GM18526 (cell line): ENCODE results near the gene SLC1A4.

Experiments
- POLR2A ChIP-seq: IDR thresholded peaks from 3 replicates; pipeline ENCODE4 v1.6.1; 2011; ENCODE audit not compliant: insufficient read length; ENCODE audit errors: extremely low read depth

Gene SLC1A4

DNA sequence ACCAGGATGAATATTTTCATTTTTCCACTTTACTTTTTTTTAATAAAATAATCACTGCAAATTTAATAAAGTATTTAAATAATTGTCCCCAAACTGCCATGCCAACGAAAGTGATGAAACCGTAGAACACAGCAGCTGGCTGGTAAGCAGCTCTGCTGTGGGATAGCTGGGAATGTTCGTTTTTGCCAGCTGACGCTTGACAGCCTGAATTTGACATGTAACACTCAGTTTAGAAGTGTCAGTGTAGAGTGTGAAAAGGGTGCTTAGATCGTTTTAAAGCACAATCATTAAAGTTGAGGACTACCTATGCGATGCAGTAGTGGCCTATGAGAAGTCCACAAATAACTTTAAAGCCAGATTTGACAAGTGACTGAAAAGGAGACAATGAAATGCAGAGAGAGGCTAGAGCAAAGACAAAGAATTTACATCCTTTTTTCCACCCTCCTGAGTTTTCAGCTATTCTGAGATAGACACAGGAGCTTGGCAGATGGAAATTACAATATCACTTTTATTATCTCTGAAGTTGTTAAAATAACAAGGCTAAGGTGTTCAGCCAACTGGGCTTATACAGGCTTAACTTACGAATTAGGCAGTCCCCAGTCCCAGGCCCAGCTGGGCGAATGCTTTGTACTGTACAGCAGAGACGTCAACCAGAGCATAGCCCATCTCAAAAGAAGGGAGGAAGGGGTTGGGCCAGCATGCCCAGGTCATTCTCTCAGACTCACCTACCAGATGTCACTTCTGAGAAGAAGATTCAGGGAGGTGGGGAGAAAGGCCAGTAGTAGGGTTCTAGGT, 31.9 kb upstream of the SLC1A4 start:
- TF ChIP-seq POLR2A, result no peak

DNA sequence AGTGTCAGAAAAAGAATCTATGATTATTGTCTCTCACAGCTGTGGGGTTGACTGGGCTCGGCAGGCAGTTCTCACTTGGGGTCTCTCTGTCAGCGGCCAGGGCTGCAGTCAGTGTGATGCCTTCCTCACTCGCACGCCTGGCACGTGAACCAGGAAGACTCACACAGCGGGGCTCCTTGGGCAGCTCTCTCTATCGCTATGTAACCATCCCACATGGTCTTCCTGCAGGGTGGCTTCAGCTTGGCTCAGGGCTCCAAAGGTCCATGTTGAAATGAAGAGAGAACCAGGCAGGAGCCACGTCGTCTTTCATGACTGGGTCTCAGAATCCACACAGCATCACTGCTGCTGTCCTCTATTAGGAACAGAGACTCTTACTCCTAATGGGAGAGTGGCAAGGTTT, 30.6 kb upstream of the SLC1A4 start:
- no peak for TF ChIP-seq POLR2A

DNA sequence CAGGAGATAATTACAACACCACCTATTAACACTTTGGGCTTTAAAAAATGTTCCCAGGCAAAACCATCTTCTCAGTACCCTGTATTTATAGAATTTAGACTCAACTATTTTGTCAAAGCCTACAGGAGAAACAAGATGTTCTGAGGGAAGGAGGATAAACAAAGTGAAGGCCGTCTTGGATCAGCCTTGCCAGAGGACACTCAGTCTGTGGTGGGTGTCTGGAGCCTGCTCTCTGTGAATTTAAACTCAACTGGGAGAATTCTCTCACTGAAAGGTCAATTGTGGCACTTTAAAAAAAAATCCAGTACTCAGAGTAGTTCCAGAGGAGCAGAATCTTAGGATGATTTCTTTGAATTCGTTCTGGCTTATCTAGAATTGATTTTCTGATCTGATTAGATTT, 28.4 kb upstream of the SLC1A4 start:
- TF ChIP-seq POLR2A, result no peak

DNA sequence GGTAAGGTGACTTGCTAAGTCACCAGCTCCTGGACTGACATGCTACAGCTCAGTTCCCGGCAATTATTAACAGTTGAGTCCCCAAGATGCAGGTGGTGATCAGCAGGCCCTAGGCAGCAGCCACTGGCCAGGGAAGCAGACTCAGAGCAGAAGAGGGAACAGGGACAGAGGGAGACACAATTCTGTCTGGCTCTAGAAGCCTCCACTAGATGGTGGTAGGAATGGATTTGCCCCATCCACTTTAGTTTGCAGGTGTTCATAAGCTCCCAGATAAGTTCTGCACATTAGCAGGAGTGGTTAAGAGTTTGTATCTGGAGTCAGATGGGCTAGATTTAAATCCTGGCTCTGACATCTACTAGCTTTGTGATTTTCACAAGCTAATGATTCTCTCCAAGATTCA, 25.5 kb upstream of the SLC1A4 start:
- no peak for TF ChIP-seq POLR2A

DNA sequence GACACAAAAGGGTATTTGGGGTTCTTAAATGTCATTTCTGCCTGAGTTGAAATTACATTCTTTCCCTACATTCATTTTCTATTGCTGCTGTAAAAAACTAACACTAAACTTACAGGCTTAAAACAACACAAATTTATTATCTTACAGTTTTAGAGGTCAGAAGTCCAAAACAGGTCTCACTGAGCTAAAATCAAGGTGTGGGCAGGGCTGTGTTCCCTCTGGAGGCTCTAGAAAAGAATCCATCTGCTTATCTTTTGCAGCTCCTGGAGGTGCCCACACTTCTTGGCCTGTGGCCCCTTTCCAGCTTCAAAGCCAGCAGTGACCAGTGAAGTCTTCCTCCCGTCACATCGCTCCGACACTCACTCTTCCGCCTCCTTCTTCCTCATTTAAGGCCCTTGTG, 23.2 kb upstream of the SLC1A4 start:
- no peak for TF ChIP-seq POLR2A

DNA sequence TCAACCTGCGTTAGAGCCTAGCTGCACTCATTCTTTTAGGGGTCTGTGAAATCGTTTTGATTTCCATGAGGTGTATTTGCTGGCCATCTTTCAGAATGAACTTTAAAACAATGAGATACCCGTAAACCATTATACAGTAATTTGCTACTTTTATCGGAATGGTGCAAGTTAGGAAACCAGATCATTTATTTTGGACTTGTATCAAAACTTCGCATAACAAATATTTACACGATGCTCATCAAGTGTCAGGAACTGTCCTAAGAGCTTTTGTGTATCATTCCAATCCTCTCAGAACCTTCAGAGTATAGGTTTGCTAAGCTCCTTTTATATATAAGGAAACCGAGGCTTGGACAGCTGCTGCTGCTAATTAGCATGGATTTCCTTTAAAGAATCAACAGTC, 22.4 kb upstream of the SLC1A4 start:
- TF ChIP-seq POLR2A, result no peak

DNA sequence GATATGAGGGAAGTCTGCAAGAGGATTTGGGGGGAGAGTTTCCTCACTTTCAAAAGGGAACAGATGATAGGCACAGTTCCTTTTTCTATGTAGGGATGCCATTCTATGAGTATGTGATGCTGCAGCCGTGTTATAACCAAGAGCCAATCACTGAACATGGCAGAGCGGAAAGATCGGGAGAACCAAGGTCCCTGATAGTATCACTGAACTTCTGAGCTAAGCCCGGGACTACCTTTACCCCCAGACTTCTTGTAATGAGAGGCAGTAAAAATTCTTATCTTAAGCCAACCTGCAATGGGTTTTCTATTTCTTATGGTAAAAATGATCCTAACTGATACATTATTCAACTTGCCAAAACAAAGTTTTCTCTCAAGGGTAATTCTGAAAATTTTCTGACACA, 21.6 kb upstream of the SLC1A4 start:
- TF ChIP-seq POLR2A, result no peak

DNA sequence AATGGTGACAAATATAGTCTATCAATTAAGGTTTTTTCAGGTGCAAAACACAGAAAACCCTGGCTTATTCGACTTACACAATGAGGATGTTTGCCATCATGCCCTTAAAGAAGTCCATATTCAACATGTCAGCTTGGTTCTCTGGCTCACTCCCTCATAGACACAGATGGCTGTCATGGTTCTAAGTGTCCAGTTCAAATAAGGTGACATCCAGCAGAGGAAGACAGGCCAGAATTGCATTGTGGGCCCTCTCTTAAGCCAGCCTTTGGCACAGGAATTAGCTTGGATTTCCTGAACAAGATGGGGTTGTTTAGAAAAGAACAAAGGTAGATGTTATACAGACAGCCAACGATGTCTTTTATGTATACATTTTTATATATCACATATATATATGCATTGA, 18.7 kb upstream of the SLC1A4 start:
- no peak for TF ChIP-seq POLR2A

DNA sequence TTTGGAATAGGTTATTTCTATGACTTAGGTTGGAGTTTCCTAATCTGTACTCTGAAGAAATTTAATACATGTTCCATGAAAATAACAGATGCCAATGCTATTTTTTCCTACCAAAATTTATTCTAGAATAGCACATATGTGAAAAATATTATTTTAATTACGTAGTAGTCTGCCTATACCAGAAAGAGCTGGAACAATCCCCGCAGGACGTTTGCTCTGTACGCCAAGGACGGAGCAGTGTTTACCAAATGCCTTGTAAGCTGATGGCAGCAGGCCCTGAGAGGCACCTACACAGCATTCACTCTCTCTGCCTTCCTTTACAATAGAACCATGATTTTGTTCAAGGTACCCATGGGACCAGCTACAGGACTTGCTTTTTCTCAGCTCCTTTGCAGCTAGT, 16.8 kb upstream of the SLC1A4 start:
- TF ChIP-seq POLR2A, result no peak

DNA sequence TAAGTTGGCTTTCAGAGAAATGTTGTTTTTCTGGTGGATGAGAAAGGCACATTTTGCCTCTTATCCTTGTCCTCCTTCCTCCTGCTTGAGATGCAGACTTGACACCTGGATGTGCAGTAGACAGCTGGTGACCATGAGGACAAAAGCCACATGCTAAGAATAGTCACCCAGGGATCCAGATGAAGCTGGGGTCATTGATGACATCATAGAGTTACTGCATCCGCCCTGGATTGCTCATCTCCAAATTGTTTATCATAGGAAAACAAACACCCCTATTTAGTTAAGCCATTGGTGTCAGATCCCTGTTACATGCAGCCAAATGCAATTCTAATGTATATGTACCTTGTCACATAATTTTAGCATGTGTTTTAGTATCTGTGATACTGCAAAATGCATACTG, 16.3 kb upstream of the SLC1A4 start:
- TF ChIP-seq POLR2A, result no peak

DNA sequence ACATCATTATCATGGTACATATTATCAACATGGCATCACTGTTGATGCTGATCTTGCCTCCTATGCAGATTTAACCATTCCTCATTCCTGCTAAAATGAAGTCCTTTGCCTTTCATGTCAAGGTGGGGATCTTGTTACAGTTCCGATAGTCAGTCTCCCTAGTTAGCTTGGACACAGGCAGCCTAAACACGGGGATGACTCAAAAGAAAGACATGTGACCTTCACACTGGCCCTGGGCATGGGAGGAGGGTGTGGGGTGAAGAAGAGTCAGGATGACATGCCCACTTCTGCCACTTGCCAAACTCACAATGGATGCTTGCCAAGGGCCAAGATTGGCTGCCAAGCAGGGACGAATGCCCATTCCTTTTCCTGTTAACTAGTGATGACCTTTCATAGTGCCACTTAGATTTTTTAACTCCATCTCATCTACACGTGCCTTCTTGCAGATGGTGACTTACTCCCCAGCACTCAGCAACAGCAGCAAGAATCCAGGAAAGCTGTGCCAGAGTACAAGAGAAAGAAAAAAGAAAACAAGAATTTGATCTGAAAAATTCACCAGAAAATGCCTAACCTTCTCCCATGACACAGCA, 13.9 kb upstream of the SLC1A4 start:
- no peak for TF ChIP-seq POLR2A

DNA sequence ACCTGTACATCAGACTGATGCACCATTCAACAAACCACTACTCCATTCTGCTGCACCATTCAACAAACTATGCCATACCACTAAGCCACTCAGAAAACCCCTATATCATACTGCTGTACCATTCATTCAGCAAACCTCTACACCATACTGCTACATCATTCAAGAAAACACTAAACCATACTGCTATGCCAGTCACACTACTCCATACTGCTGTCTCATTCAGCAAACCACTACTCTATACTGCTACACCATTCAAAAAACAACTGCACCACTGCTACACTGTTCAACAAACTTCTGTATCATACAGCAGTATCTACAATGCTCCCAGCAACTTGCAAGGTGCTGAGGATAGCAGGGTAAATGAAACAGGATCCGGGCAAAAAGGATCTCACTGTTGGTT, 12.9 kb upstream of the SLC1A4 start:
- no peak for TF ChIP-seq POLR2A

DNA sequence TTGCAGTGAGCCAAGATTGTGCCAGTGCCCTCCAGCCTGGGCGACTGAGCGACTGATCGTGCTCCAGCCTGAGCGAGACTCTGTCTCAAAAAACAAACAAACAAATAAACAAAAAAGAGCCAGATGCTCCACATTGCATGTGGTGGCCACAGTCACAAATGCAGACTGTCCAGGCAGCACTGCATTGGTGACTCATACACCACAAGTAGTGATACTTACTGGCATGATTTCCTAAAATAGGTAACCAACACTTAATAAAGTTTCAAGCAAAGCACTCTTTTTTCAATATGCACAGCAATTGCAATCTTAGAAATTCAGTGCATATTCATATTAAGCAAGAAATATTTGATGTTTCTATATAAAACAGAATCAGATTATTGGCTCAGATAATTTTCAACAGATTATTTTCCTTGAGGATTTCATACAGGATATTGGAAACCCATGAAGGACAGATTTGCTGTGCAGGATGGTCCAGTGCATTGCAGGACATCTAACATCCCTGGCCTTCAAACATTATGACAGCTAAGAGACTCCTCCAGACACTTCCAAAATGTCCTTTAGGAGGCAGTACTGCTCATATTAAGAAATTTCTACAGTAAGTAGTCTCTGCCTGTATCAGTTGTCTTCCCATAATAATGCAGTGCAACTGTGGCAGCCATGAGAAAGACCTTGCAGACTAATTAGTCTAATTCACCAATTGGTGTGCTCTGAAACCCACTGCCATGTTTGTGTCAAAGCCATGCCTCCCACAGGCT, 10.5 kb upstream of the SLC1A4 start:
- TF ChIP-seq POLR2A, result no peak

DNA sequence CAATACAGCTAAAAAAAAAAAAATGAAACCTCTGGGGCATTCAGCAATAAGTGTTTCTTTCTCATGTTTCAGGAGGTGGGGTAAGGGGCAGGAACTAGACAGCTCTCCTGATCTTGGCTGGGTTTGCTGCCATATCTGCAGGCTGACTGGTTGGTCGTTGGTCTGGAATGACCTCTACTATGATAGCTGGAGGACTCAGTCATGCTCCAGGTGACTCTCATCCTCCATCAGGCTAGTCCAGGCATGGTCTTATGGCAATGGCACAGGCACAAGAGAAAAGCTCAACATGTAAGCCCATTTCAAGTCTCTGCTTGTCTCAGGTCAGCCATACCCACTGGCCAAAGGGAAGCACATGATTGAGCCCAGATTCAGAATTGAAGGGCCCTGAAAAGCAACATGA, 9.5 kb upstream of the SLC1A4 start:
- no peak for TF ChIP-seq POLR2A

DNA sequence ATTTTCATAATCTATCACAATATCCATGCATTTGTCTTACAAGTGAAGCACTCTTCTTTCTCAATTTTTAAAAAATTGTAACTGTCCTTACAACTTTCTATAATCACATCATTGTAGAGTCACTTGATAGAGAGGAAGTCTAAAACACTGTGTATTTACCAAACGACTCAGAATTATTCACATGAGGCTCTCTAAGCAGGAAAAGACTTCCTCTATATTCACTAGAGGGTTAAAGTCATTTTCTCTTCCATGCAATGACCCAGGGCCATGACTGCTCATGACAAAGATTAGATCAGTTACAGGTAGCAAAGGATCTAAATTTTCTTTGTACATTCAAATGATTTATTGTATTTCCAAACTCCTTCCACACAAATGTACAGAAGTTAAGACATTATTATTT, 9.0 kb upstream of the SLC1A4 start:
- no peak for TF ChIP-seq POLR2A

DNA sequence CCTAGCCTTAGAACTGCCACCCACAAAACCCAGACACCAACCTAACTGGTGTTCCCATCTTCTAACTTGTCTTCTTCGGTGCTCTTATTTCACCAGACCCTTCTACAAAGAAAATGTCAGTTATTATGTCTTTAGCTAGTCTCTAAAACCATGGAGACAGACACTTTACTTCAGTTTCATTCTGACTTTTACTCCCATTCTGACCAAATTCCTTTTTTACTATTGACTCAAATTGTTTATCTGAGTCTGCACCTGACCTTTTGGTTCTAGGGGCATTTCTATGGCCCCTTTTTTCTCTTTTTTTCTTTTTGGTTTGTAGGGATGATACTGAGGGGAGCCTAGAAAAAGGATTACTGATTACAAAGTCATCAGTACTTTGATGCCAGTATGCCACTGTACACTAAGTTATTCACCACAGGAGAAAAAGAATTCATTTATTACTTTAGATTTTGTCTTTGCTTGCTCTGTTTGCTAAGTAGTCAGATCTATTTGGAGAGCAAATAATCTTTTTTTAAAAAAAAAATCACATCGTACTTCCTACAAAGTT, 6.8 kb upstream of the SLC1A4 start:
- no peak for TF ChIP-seq POLR2A
